Measurements from ENCODE around the gene ZSCAN31.

GRCh38 chr6:28371706-28372451, 35.9 kb upstream of the ZSCAN31 start:
- no peak for TF ChIP-seq POLR2A (IDR thresholded peaks at IDR 0.05)
- TF ChIP-seq CTCF (IDR thresholded peaks at IDR 0.05) = no peak
- no peak for TF ChIP-seq POLR2AphosphoS5 (IDR thresholded peaks at IDR 0.05; ENCODE audit: insufficient read depth in 1 of 2, low read depth in 1 of 2)

All from vagina (tissue), 2 donors.